Mesenchymal stem cell (in vitro differentiated cells and primary cell): Measurements from ENCODE around the gene CA10.
A peak's percentile ranks its signal among the peaks of the same experiment; 100 is the strongest.

ENCODE experiments used
- DNase-seq: peaks from one replicate; pipeline ENCODE4 v3.0.0-alpha.2; 2013
- H2AFZ ChIP-seq: one replicate; pipeline ENCODE4 v1.6.1; 2013; ENCODE audit warnings: low read depth, mild to moderate bottlenecking, control low read depth, inconsistent platforms, low read length, moderate library complexity
- H2AK5ac ChIP-seq: 2 replicates; pipeline ENCODE4 v1.6.1; 2013; ENCODE audit warnings: low read length, moderate library complexity, mild to moderate bottlenecking, inconsistent platforms; ENCODE audit not compliant: severe bottlenecking
- H2BK120ac ChIP-seq: one replicate; pipeline ENCODE4 v1.6.1; 2013; ENCODE audit warnings: low read depth, mild to moderate bottlenecking, inconsistent platforms, low read length, moderate library complexity
- H2BK12ac ChIP-seq, 2 experiments: one replicate each; pipeline ENCODE4 v1.6.1; 2013; ENCODE audit warnings: inconsistent platforms in 2 of 2, low read length in 2 of 2, mild to moderate bottlenecking in 2 of 2, moderate library complexity in 2 of 2, control low read depth in 1 of 2
- H2BK15ac ChIP-seq: one replicate; pipeline ENCODE4 v1.6.1; 2013; ENCODE audit warnings: mild to moderate bottlenecking, low read depth, inconsistent platforms; ENCODE audit not compliant: poor library complexity, severe bottlenecking
- H2BK5ac ChIP-seq: 2 replicates; pipeline ENCODE4 v1.6.1; 2013; ENCODE audit warnings: low read depth, mild to moderate bottlenecking, low read length, control low read depth, inconsistent platforms; ENCODE audit not compliant: poor library complexity, severe bottlenecking
- H3K14ac ChIP-seq, 2 experiments: one replicate each; pipeline ENCODE4 v1.6.1; 2013; ENCODE audit warnings: inconsistent platforms in 2 of 2, low read length in 2 of 2, control low read depth in 1 of 2, mild to moderate bottlenecking in 1 of 2, moderate library complexity in 1 of 2
- H3K18ac ChIP-seq, 2 experiments: one replicate each; pipeline ENCODE4 v1.6.1; 2013; ENCODE audit warnings: inconsistent platforms in 2 of 2, low read length in 2 of 2, control low read depth in 1 of 2, low read depth in 1 of 2, mild to moderate bottlenecking in 1 of 2
- H3K23ac ChIP-seq, 2 experiments: one replicate each; pipeline ENCODE4 v1.6.1; 2013; ENCODE audit warnings: inconsistent platforms in 2 of 2, low read length in 2 of 2, mild to moderate bottlenecking in 2 of 2, moderate library complexity in 2 of 2, control low read depth in 1 of 2
- H3K27ac ChIP-seq: 2 replicates; pipeline ENCODE4 v1.5.1; 2013; ENCODE audit warnings: mild to moderate bottlenecking, moderate library complexity, low read length, control low read depth, inconsistent platforms; ENCODE audit not compliant: poor library complexity, severe bottlenecking
- H3K27me3 ChIP-seq, 2 experiments: 2 replicates each; pipeline versions ENCODE4 v1.6.1 to v1.7.0; 2013; ENCODE audit warnings: low read length in 2 of 2, mild to moderate bottlenecking in 2 of 2, moderate library complexity in 2 of 2, control low read depth in 1 of 2, inconsistent platforms in 1 of 2; ENCODE audit not compliant: control insufficient read depth in 1 of 2, insufficient read depth in 1 of 2
- H3K36me3 ChIP-seq, 2 experiments: 2 replicates each; pipeline versions ENCODE4 v1.6.1 to v1.7.0; 2013; ENCODE audit warnings: low read length in 2 of 2, control low read depth in 1 of 2, inconsistent platforms in 1 of 2, low read depth in 1 of 2, mild to moderate bottlenecking in 1 of 2; ENCODE audit not compliant: insufficient read depth in 2 of 2, control insufficient read depth in 1 of 2
- H3K4ac ChIP-seq, 2 experiments: one replicate each; pipeline ENCODE4 v1.6.1; 2013; ENCODE audit warnings: inconsistent platforms in 2 of 2, low read length in 2 of 2, mild to moderate bottlenecking in 2 of 2, moderate library complexity in 2 of 2, control low read depth in 1 of 2, low read depth in 1 of 2
- H3K4me1 ChIP-seq: 2 replicates; pipeline ENCODE4 v1.6.1; 2013; ENCODE audit warnings: low read depth, low read length, control low read depth; ENCODE audit not compliant: control insufficient read depth, insufficient read depth
- H3K4me2 ChIP-seq: 2 replicates; pipeline ENCODE4 v1.6.1; 2013; ENCODE audit warnings: low read length, mild to moderate bottlenecking, inconsistent platforms; ENCODE audit not compliant: poor library complexity, severe bottlenecking
- H3K4me3 ChIP-seq, 2 experiments: 2 replicates each; pipeline versions ENCODE4 v1.5.1 to v1.7.0; 2013; ENCODE audit warnings: low read length in 2 of 2, mild to moderate bottlenecking in 2 of 2, control low read depth in 1 of 2, low read depth in 1 of 2; ENCODE audit not compliant: insufficient read depth in 1 of 2
- H3K79me1 ChIP-seq: replicated peaks from 2 replicates; pipeline ENCODE4 v1.6.1; 2013; ENCODE audit warnings: mild to moderate bottlenecking, control low read depth, low read length, inconsistent platforms; ENCODE audit not compliant: poor library complexity, severe bottlenecking
- H3K9ac ChIP-seq: 2 replicates; pipeline ENCODE4 v1.7.0; 2013; ENCODE audit warnings: mild to moderate bottlenecking, low read length, moderate library complexity
- H3K9me3 ChIP-seq: 2 replicates; pipeline ENCODE4 v1.7.0; 2013; ENCODE audit warnings: mild to moderate bottlenecking, low read length; ENCODE audit not compliant: control insufficient read depth
- H4K8ac ChIP-seq: one replicate; pipeline ENCODE4 v1.6.1; 2013; ENCODE audit warnings: inconsistent platforms, mild to moderate bottlenecking, low read length, moderate library complexity
- H4K91ac ChIP-seq: one replicate; pipeline ENCODE4 v1.6.1; 2013; ENCODE audit warnings: mild to moderate bottlenecking, low read length, inconsistent platforms
- WGBS: methylation state at CpG from one replicate; pipeline ENCODE4 v1.1.7; 2013; ENCODE audit warnings: mixed read lengths; 5-methylcytosine and 5-hydroxymethylcytosine counted together

CA10 gene

DNA sequence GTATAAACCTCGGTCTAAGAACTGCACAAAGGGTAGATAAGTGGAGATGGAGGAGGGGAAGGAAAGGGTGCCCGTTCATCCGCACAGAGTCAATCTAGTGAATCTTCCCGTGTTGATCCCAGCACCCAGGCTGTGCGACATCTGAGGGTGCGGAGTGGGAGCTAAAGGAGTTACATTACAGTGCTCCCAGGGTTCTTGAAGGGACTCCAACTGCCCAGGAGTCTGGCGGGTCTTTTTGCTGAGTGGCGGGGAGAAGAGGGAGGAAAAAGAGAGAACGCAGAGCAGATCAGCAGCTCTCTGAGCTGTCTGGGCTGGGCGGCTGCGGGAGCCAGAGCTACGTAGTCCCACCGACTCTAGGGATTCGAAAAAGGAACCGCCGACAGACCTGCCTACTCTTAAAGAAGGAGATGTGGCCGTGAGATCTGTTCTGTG, 1.6 kb upstream of the CA10 start:
- Histone ChIP-seq H3K18ac (no peak overlapping the region), H2AFZ (no peak overlapping the region), H2AK5ac (no peak overlapping the region), H3K4me1 (peaks cover 12% of the 10 kb centered on the region), H3K27ac (no peak overlapping the region), H2BK5ac (no peak overlapping the region), H2BK12ac (no peak overlapping the region), H3K9me3 (peaks cover 9% of the 10 kb centered on the region), H3K79me1 (no peaks in the 10 kb centered on the region), H2BK120ac (no peak overlapping the region), H3K4me2 (no peak overlapping the region), H3K9ac (no peak overlapping the region), H2BK15ac (no peak overlapping the region), H3K36me3 (no peaks in the 10 kb centered on the region), H3K23ac (no peak overlapping the region), H3K4ac (no peak overlapping the region), H3K14ac (no peak overlapping the region), H3K4me3 (no peak overlapping the region), H4K8ac (no peak overlapping the region), H3K27me3 (peaks cover 42 to 50% of the 10 kb centered on the region in 2 experiments), H4K91ac (no peak overlapping the region)
- 19% methylated on average over 17 of the region's 17 CpGs for WGBS
- DNase-seq = no peak

GRCh38 chr17:52159246-52160135, 977 bp upstream of the CA10 start:
- WGBS = 5% methylated on average over 28 of the region's 40 CpGs
- H3K9me3 ChIP-seq = peaks cover 9% of the 10 kb centered on the region
- H3K4me1 ChIP-seq = peaks cover 12% of the 10 kb centered on the region
- no peaks in the 10 kb centered on the region for H3K36me3 ChIP-seq
- no peak overlapping the region for H3K14ac ChIP-seq
- H4K91ac ChIP-seq = no peak overlapping the region
- no peak overlapping the region for H3K27ac ChIP-seq
- no peak overlapping the region for H3K18ac ChIP-seq
- DNase-seq = no peak
- no peak overlapping the region for H2AFZ ChIP-seq
- H3K4me3 ChIP-seq = no peak overlapping the region
- no peak overlapping the region for H3K23ac ChIP-seq
- no peak overlapping the region for H3K9ac ChIP-seq
- H3K4ac ChIP-seq = no peak overlapping the region
- H2BK15ac ChIP-seq = no peak overlapping the region
- no peaks in the 10 kb centered on the region for H3K79me1 ChIP-seq
- H2BK5ac ChIP-seq = no peak overlapping the region
- H2BK12ac ChIP-seq = no peak overlapping the region
- peaks cover 42 to 53% of the 10 kb centered on the region in 2 experiments for H3K27me3 ChIP-seq
- H4K8ac ChIP-seq = no peak overlapping the region
- no peak overlapping the region for H3K4me2 ChIP-seq
- H2BK120ac ChIP-seq = no peak overlapping the region
- H2AK5ac ChIP-seq = no peak overlapping the region

- Histone ChIP-seq H2AK5ac (no peak overlapping the region), H3K4me2 (peak overlapping the region; percentile 58), H3K4ac (no peak overlapping the region), H3K9me3 (peaks cover 9% of the 10 kb centered on the region), H2BK5ac (no peak overlapping the region), H4K8ac (no peak overlapping the region), H2BK120ac (no peak overlapping the region), H3K79me1 (no peaks in the 10 kb centered on the region), H3K23ac (no peak overlapping the region), H2AFZ (no peak overlapping the region), H2BK15ac (peak overlapping the region; percentile 46), H3K27me3 (peaks cover 42 to 56% of the 10 kb centered on the region in 2 experiments), H3K9ac (no peak overlapping the region), H3K4me3 (peak overlapping the region in 1 of 2 experiments; percentile 11), H3K18ac (no peak overlapping the region), H3K27ac (no peak overlapping the region), H3K36me3 (no peaks in the 10 kb centered on the region), H4K91ac (no peak overlapping the region), H3K4me1 (peaks cover 12% of the 10 kb centered on the region), H3K14ac (no peak overlapping the region), H2BK12ac (no peak overlapping the region)
- 7% methylated on average over 57 of the region's 68 CpGs for WGBS
- no peak for DNase-seq
These were observed 688 bp downstream of the CA10 start for GRCh38 chr17:52157603-52158449.
